ENCODE measurements around the gene ZNF217. TPM values are rescaled to one million over a fixed set of nuclear protein-coding genes. Genes with fewer than 3 reads are reported as not detected.

Gene ZNF217
- total and polyA plus RNA-seq, 2 experiments from 2014 or later = 10.4 to 23.5 TPM

DNA sequence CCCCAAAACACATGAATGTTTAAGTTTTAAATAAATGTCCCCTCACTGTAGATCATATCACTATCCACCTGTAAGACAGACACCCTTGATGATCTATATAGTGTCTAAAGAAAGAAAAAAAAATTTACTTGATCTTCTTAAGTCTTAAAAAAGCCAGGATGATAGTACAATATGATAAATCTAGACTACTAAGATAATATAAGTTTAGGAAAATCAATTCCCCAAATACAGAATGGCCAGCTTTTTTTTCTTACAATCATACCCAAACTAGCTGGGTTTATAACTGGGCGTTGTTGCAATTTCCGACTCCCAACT lies 14.4 kb downstream of the ZNF217 start:
- no peak for DNase-seq
- WGBS, 2 experiments (ENCODE audit: low coverage in 1 of 2, low lambda C conversion rate in 2 of 2, missing lambda C conversion rate in 2 of 2) = 0 to 8% methylated on average over 2 of the region's 2 CpGs
- H3K9me2 ChIP-seq (ENCODE audit: insufficient read depth) = no peaks in the 10 kb centered on the region
- peak overlapping the region; percentile 82 for H3K9ac ChIP-seq
- peak overlapping the region; percentile 95 for H3K27ac ChIP-seq
- peaks cover 63% of the 10 kb centered on the region for H3K36me3 ChIP-seq (ENCODE audit: low read depth)
- no peak for TF ChIP-seq EZH2 (IDR thresholded peaks at IDR 0.05; ENCODE audit: insufficient read depth, poor library complexity, severe bottlenecking)
- no peak for TF ChIP-seq EZH2phosphoT487 (IDR thresholded peaks at IDR 0.05; ENCODE audit: insufficient read depth, low read depth)
- peaks cover 98% of the 10 kb centered on the region for H3K79me2 ChIP-seq (ENCODE audit: insufficient read depth)
- peak overlapping the region; percentile 80 for H3K4me2 ChIP-seq (ENCODE audit: unreplicated experiment)
- no peaks in the 10 kb centered on the region for H3K9me3 ChIP-seq (ENCODE audit: low read depth)
- no peak overlapping the region for H2AFZ ChIP-seq
- H3K4me1 ChIP-seq (ENCODE audit: insufficient read depth) = peaks cover 63% of the 10 kb centered on the region
- H3F3A ChIP-seq (ENCODE audit: insufficient read depth) = peaks cover 87% of the 10 kb centered on the region
- H3K4me3 ChIP-seq = peak overlapping the region; percentile 61
- peaks cover 2% of the 10 kb centered on the region; the same call in 1 of the 2 replicates for H4K20me1 ChIP-seq (ENCODE audit: insufficient read depth)
- in situ Hi-C loops (cut with MboI) = loop anchor here (10.0 to 25.0 kb wide), 3 partner anchors 336 to 608 kb away; no protein-coding TSS in a partner anchor
- no peaks in the 10 kb centered on the region for H3K27me3 ChIP-seq (replicated peaks; ENCODE audit: insufficient read depth)

DNA sequence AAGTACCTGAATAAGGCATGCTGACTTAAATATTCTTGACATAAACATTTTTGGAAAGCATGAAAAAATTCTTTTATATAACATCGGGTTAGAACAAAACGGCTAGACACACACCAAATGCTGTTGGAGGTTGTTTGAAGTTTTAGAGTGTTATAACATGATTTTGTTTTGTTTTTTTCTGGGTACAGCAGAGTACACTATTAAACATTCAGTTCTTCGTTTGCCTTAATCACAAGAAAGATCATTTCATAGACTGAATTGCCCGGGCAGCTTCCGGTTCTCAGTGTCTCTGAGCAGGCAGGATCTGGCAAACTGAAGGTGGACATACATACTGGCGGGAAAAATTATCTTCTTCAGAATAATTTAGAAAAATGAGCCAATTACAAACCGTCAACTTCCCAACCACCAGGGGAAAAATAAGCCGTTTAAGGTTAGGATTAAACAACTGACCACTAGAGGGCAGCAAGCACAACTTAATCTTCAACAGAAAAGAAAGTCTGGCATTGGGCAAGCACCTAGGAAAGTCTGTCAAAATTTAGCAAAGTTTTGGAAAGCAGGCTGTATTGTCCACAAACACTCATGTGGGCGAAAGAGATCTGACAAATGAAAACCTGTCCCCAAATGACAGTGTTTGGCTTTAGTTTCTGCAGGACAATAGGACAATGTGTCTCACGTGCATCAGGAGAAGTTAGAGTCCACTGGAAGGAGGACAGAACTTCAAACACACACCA lies 15.0 kb downstream of the ZNF217 start:
- Histone ChIP-seq H3K9ac (peak overlapping the region; percentile 82), H3K79me2 (ENCODE audit: insufficient read depth) (peaks cover 98% of the 10 kb centered on the region), H3K4me2 (ENCODE audit: unreplicated experiment) (peak overlapping the region; percentile 80), H3F3A (ENCODE audit: insufficient read depth) (peaks cover 85% of the 10 kb centered on the region), H3K36me3 (ENCODE audit: low read depth) (peaks cover 67% of the 10 kb centered on the region), H3K27me3 (replicated peaks; ENCODE audit: insufficient read depth) (no peaks in the 10 kb centered on the region), H3K9me3 (ENCODE audit: low read depth) (no peaks in the 10 kb centered on the region), H3K27ac (peak overlapping the region; percentile 95), H3K4me1 (ENCODE audit: insufficient read depth) (peaks cover 57% of the 10 kb centered on the region), H3K9me2 (ENCODE audit: insufficient read depth) (no peaks in the 10 kb centered on the region), H3K4me3 (peak overlapping the region; percentile 61), H4K20me1 (ENCODE audit: insufficient read depth) (peaks cover 5% of the 10 kb centered on the region; the same call in 1 of the 2 replicates), H2AFZ (no peak overlapping the region)
- no peak for TF ChIP-seq EZH2 (IDR thresholded peaks at IDR 0.05; ENCODE audit: insufficient read depth, poor library complexity, severe bottlenecking)
- 17 to 18% methylated on average over 10 of the region's 10 CpGs for WGBS, 2 experiments (ENCODE audit: low coverage in 1 of 2, low lambda C conversion rate in 2 of 2, missing lambda C conversion rate in 2 of 2)
- peak; percentile 93 for DNase-seq
- in situ Hi-C loops (cut with MboI) = loop anchor here (10.0 to 25.0 kb wide), 3 partner anchors 336 to 609 kb away; no protein-coding TSS in a partner anchor

DNA sequence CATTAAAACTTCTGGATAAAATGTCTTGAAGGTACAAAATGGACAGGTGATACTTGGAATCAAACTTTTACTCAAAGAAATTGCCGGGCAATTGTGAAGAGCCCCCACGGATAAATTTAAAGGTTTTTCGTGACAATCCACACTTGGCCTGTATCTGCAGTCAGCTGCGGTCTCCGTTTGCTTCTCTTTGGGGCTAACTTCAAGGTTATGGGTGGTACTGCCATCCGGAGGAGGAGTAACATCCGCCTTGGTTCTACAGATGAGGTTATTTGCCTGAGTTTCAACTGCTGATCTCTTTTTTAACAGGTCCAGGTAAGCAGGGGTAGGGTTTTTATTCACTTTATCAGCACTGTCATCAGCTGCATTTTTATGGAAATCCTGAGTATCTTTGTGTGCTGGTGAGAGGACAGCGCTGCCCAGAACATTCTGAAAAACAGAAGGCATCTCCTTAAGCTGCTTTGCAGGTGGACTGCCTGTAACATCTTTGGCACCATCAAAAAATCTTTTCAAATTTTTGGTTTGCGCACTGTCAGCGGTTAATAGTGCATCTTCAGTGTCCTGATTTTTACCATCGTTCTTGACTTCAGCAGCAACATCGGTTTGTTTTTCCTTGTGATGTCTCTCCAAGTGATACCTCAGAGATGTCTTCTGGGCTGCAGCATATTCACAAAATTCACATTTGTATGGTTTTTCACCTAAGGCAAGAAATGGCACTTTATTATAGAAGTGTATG lies 16.9 kb downstream of the ZNF217 start:
- Histone ChIP-seq H3F3A (ENCODE audit: insufficient read depth) (peaks cover 78% of the 10 kb centered on the region), H3K9me3 (ENCODE audit: low read depth) (no peaks in the 10 kb centered on the region), H3K9ac (peak overlapping the region; percentile 10; the same call in 1 of the 2 replicates), H4K20me1 (ENCODE audit: insufficient read depth) (peaks cover 5% of the 10 kb centered on the region; the same call in 1 of the 2 replicates), H3K36me3 (ENCODE audit: low read depth) (peaks cover 77% of the 10 kb centered on the region), H3K4me2 (ENCODE audit: unreplicated experiment) (no peak overlapping the region), H3K79me2 (ENCODE audit: insufficient read depth) (peaks cover 100% of the 10 kb centered on the region), H3K27ac (0 out of 2 replicates have a peak overlapping the region, but pooled peaks have one; percentile 95), H3K4me1 (ENCODE audit: insufficient read depth) (peaks cover 41% of the 10 kb centered on the region), H3K27me3 (replicated peaks; ENCODE audit: insufficient read depth) (no peaks in the 10 kb centered on the region), H3K9me2 (ENCODE audit: insufficient read depth) (no peaks in the 10 kb centered on the region), H3K4me3 (no peak overlapping the region), H2AFZ (no peak overlapping the region)
- DNase-seq = no peak
- TF ChIP-seq EZH2 (IDR thresholded peaks at IDR 0.05; ENCODE audit: insufficient read depth, poor library complexity, severe bottlenecking) (no peak), EZH2phosphoT487 (IDR thresholded peaks at IDR 0.05; ENCODE audit: insufficient read depth, low read depth) (no peak)
- WGBS, 2 experiments (ENCODE audit: low coverage in 1 of 2, low lambda C conversion rate in 2 of 2, missing lambda C conversion rate in 2 of 2) = 81 to 87% methylated on average over 12 of the region's 12 CpGs
- in situ Hi-C loops (cut with MboI) = loop anchor here (10.0 to 25.0 kb wide), 3 partner anchors 338 to 611 kb away; no protein-coding TSS in a partner anchor

DNA sequence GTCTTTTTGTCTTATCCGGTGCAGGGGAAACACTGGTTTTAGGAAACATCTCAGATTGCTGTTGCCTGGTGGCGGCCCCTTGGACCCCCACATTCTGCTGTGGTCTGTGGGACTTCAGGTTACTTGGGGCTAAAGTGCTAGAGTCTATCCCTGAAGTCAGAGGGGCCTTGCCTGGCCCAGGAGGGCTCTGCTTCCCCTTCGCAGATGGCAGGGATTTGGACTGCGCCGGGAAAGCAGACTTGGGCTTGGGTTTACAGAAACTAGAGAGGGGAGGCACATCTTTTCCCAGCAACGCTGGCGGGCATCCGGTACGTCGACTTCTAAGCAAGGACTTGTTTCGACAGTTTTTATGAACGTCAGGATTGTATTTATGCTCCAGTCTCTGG lies 17.5 kb downstream of the ZNF217 start:
- Histone ChIP-seq H3K79me2 (ENCODE audit: insufficient read depth) (peaks cover 100% of the 10 kb centered on the region), H3K4me3 (no peak overlapping the region), H3K27ac (no peak overlapping the region), H4K20me1 (ENCODE audit: insufficient read depth) (peaks cover 5% of the 10 kb centered on the region; the same call in 1 of the 2 replicates), H3K9me2 (ENCODE audit: insufficient read depth) (no peaks in the 10 kb centered on the region), H3K4me1 (ENCODE audit: insufficient read depth) (peaks cover 37% of the 10 kb centered on the region), H3K9ac (no peak overlapping the region), H2AFZ (no peak overlapping the region), H3F3A (ENCODE audit: insufficient read depth) (peaks cover 77% of the 10 kb centered on the region), H3K9me3 (ENCODE audit: low read depth) (no peaks in the 10 kb centered on the region), H3K4me2 (ENCODE audit: unreplicated experiment) (no peak overlapping the region), H3K36me3 (ENCODE audit: low read depth) (peaks cover 75% of the 10 kb centered on the region), H3K27me3 (replicated peaks; ENCODE audit: insufficient read depth) (no peaks in the 10 kb centered on the region)
- in situ Hi-C loops (cut with MboI) = loop anchor here (10.0 to 25.0 kb wide), 3 partner anchors 339 to 611 kb away; no protein-coding TSS in a partner anchor
- TF ChIP-seq EZH2phosphoT487 (IDR thresholded peaks at IDR 0.05; ENCODE audit: insufficient read depth, low read depth) (no peak), EZH2 (IDR thresholded peaks at IDR 0.05; ENCODE audit: insufficient read depth, poor library complexity, severe bottlenecking) (no peak)
- DNase-seq = no peak
- WGBS, 2 experiments (ENCODE audit: low coverage in 1 of 2, low lambda C conversion rate in 2 of 2, missing lambda C conversion rate in 2 of 2) = 93 to 96% methylated on average over 12 of the region's 12 CpGs
